Measurements from ENCODE around the gene LRP2. TPM values are rescaled to one million over a fixed set of nuclear protein-coding genes. Genes with fewer than 3 reads are reported as not detected.

The LRP2 gene
- polyA plus RNA-seq, 4 donors = 115 to 189 (median 139) TPM

DNA sequence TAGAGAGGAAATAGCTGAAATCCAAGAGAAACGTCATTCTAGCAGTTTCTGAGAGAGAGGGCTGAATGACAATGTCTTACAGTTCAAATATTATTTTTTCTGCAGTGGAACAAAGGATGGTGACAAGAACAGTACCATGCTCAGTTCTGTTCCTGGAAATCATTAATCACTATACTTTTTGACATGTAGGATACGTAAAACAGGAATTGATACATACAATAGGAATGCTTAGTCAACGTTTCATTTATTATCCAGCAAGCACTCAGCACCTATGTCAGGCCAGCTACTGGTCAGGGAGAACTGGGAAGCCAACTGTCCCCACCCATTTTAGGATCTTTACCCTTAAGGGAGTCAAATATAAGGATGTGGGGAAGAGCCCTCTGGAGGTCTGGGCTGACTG lies 178.3 kb downstream of the LRP2 start:
- no peak for DNase-seq (ENCODE audit: low read depth in 4 of 4, low spot score in 3 of 4)

GRCh38 chr2:169182573-169182972 lies 179.8 kb downstream of the LRP2 start:
- no peak for DNase-seq (ENCODE audit: low read depth in 4 of 4, low spot score in 3 of 4)

- DNase-seq (ENCODE audit: low read depth in 4 of 4, low spot score in 3 of 4) = no peak
Measured at GRCh38 chr2:169178804-169179390, 183.4 kb downstream of the LRP2 start.

GRCh38 chr2:169178364-169178763 lies 184.0 kb downstream of the LRP2 start:
- no peak for DNase-seq (ENCODE audit: low read depth in 4 of 4, low spot score in 3 of 4)

DNA sequence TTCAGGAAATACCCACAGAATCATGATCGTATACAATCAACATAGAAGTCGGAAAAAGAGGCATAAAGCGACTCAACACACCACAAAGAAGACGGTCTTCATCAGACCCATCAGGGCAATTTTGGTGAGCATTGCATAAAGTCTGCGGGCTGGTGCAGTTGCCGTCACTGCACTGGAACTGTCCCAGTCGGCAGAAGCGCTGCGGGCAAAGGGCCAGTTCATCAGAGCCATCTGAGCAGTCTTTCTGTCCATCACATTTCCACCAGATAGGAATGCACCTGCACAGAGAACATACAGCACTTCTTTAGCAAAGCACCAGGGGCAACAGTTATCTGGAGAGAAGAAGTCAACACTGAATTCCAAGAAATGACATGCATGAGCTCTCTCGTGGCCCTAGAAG lies 187.2 kb downstream of the LRP2 start:
- no peak for DNase-seq (ENCODE audit: low read depth in 4 of 4, low spot score in 3 of 4)

DNA sequence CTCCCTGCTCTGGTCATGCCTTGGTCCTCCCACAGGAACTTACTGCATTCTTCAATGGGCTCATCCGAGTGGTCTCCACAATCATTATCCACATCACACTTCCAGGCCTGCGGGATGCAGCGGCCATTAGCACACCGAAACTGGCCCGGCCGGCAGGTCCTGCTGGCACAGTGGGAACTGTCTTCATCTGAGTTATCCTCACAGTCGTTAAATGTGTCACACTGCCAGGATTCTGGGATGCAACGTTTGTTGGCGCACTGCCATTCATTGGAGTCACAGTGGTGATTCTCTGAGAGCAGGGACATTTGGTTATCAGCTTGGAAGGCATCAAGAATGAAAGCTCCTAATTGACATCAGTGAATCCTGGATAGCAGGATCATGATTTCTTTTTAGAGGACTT lies 188.5 kb downstream of the LRP2 start:
- no peak for DNase-seq (ENCODE audit: low read depth in 4 of 4, low spot score in 3 of 4)

DNA sequence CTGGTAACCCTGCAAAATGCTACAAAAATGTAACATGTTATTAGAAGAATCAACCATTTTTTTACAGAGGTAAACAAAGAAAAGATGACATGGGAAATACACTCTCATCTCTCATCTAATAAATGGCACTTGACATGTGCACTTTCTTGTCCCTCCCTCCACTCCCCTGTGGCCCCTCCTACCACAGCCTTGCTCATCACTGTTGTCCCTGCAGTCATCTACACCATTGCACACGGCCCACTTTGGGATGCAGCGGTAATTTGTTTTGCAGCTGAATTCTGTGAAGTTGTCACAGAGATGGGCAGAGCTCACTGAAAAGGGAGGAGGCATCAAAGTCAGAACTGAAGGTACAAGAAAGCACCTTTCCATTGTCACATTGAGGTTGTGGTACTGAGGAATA lies 189.4 kb downstream of the LRP2 start:
- DNase-seq (ENCODE audit: low read depth in 4 of 4, low spot score in 3 of 4) = no peak

- DNase-seq (ENCODE audit: low read depth in 4 of 4, low spot score in 3 of 4) = no peak
Measured at GRCh38 chr2:169172151-169172735, 190.1 kb downstream of the LRP2 start.

GRCh38 chr2:169165791-169166190 lies 196.5 kb downstream of the LRP2 start:
- no peak for DNase-seq (ENCODE audit: low read depth in 4 of 4, low spot score in 3 of 4)

DNA sequence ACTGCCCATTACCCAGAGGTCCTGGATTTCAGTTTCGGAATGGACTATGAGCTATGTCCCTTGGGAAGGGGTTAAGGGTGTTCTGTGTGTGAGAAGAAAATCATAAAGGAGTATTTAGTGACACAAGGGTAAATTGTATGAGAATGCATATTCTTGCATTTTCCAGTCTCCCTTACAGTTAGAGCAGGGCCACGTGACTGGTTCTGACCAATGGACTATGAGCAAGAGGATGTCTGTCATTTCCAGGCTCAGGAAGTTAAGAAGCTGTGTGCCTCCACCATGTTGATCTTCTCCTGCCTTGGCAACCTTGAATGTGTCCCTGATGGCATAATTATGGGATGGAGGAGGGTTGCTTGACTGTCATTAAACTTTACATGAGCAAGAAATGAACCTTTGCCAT lies 198.0 kb downstream of the LRP2 start:
- no peak for DNase-seq (ENCODE audit: low read depth in 4 of 4, low spot score in 3 of 4)

- no peak for DNase-seq (ENCODE audit: low read depth in 4 of 4, low spot score in 3 of 4)
Measured at GRCh38 chr2:169162613-169163012, 199.7 kb downstream of the LRP2 start.

DNA sequence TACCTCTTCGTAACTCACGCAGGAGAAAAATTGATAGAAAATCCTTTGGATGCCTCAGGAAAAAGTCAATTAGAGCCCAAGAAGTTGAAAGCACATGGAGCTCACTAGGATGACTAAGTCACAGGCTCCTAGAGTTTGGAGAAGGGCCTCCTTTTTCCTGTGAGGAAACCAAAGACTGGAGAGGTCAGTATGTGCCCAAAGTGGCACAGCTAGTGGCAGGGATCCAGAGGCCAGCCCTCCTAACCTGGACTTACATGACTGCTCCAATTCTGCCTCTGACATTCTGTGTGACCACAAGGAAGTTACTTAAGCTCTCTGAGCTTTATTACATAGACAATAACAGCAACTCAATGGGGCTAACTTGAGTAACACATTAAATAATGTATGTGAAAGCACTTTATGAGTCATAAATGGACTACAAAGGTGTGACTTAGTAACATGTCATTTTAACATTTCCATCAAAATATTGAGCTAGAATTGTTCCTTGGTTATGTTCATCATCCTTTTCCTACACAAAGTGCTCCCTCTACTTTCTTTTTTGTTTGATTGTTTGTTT lies 201.3 kb downstream of the LRP2 start:
- no peak for DNase-seq (ENCODE audit: low read depth in 4 of 4, low spot score in 3 of 4)

DNA sequence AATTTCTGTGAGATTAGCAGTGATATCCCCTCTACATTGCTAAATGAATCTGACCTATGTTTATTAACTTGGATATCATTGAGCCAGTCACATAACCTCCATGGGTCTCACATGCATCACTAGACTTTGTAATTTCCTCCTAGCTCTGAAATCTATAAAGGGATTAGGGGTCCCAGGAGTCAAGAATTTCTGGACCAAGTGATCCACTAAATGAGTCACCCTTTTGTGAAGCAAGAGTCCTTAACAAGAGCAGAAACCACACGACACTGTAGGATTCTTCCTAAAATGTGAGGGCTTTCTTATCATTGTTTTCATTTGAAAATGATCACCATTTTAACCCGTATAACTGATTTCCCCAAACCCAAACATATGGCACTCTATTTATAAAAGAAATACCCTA lies 202.6 kb downstream of the LRP2 start:
- no peak for DNase-seq (ENCODE audit: low read depth in 4 of 4, low spot score in 3 of 4)

- no peak for DNase-seq (ENCODE audit: low read depth in 4 of 4, low spot score in 3 of 4)
Measured at GRCh38 chr2:169158874-169159273, 203.5 kb downstream of the LRP2 start.

DNA sequence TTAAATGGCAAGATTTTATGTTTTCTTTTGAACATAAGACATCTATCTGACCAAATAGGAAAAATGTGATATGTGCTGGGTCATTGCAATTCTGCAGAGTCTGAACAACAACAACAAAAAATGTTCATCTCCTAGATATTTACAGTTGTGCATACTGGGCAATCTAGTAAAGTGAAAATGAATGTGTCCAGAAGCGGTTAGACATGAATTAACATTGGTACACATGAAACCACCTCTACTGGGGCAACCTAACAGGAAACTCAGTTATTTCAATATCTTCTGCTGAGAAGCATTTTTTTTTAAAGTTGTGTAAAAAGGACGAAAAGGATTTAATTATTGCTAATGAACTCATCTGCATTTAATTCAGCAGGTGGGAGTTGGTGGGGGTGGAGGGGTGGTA lies 216.1 kb downstream of the LRP2 start:
- DNase-seq (ENCODE audit: low read depth in 4 of 4, low spot score in 3 of 4) = no peak

GRCh38 chr2:169143998-169144397 lies 218.3 kb downstream of the LRP2 start:
- DNase-seq (ENCODE audit: low read depth in 4 of 4, low spot score in 3 of 4) = no peak

- peak in 3 of 4 donors; percentile 4 to 18 (median 12) for DNase-seq (ENCODE audit: low read depth in 4 of 4, low spot score in 3 of 4)
Measured at GRCh38 chr2:169141713-169142352, 220.5 kb downstream of the LRP2 start.

DNA sequence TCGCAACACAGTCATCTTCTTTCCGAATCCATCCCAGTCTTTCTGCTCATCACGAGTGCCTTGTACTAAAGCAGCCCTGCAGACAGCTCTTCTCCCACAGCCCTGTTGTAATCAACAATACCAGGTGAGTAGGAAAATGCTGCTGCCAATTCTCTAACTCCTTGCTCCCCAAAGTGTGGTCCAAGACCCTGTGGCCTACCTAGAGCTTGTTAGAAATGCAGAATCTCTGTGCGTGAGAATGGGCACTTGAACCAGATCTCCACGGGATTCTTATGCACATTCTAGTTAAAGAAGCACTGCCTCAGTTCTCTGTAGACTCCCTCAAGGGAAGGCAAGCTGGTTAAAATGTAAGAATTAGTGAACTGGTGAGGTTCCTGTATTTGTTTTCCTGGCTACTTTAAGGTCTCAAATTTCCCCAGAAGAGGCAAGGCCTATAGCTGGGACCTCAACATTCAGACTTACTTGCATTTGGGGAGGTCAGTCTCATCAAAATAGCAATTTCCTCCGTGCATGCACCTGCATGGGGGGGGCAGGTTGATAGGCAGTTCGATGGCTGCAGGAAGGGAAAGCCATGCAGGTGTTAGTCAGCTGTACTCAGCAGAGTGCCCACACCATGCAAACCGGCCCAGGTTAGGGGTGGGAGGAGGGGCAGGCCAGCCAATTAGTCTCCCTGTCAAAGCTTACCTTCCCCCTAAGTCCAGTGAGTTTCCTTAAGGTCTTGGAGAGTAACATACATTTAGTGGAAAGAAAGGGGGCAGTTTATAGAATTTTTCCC lies 222.2 kb downstream of the LRP2 start:
- DNase-seq (ENCODE audit: low read depth in 4 of 4, low spot score in 3 of 4) = no peak

GRCh38 chr2:169139145-169139544 lies 223.2 kb downstream of the LRP2 start:
- no peak for DNase-seq (ENCODE audit: low read depth in 4 of 4, low spot score in 3 of 4)

DNA sequence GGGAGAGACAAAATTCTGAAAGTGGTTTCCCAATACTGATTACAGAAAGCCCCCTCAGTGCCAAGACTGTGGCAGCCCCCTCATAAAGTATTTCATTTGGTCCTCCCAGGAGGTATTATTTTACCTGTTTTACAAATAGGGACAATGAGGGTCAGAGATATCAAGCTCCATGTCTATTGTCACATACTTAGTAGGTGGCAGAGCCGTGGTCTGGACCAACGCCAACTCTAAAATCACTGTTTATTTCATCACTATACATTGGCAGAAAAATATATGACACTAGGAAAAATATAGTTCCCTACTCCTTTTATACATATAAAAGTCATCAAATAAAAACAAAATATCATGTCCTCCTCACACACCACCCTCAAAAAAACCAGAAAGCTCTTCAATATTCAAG lies 224.4 kb downstream of the LRP2 start:
- no peak for DNase-seq (ENCODE audit: low read depth in 4 of 4, low spot score in 3 of 4)

DNA sequence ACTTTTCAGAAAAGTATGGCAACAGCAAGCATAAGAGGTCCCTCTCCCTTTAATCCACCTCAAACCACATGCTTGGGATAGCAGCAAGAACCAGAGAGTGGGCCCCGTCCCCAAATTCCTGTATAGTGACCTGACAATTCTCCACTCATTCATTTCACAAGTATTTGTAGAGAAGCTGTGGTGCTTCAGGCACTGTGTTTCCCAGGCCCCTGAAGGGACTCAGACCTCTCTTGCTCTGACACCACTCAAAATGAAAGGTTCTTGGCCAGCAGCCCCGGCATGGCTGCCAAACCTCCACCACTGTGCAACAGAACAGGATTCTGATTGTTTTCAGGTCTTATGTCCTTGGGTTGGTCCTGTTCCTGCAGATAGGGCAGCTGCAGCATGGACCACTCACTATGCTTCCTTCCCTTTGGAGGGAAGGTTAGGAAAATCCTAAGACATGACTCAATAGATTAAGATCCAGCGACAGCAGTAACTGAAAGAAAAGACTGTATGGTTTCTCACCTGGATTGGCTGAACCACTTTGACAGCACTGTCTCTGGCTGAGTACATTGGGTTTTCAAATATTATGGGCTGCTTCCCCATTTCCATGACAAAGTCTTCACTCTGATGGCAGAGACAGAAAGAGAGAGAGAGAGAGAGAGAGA lies 225.3 kb downstream of the LRP2 start:
- DNase-seq (ENCODE audit: low read depth in 4 of 4, low spot score in 3 of 4) = no peak

Measured in right renal pelvis (tissue), 4 donors.